Panc1 (cell line): ENCODE data around the gene CEP128. TPM values are rescaled to one million over a fixed set of nuclear protein-coding genes. Genes with fewer than 3 reads are reported as not detected.

Source experiments
- ATAC-seq: fragments of 200-7000 bp; cut with Tn5 transposase; 2 replicates; pipeline ENCODE4 v1.9.1; 2020; ENCODE audit warnings: mild to moderate bottlenecking, moderate library complexity
- BruUV-seq: library from RNA; stranded (reverse); fragments of 400-500 nt; replicated peaks from 2 replicates; lab custom pipeline; 2021; lab: Mats Ljungman, UMichigan
- CTCF ChIA-PET: fragments of 300-600 bp; sonication (Branson Sonifier 250); formaldehyde crosslinking; loops from one replicate; lab custom pipeline; 2022; ENCODE audit warnings: antibody characterized with exemption; lab: Charles Lee
- POLR2A ChIA-PET: fragments of 300-600 bp; sonication (Branson Sonifier 250); formaldehyde crosslinking; loops from one replicate; lab custom pipeline; 2022; ENCODE audit warnings: antibody characterized with exemption; lab: Charles Lee
- DNase-seq: peaks from one replicate; pipeline ENCODE4 v3.0.0-alpha.2; 2010; ENCODE audit warnings: low read depth, low spot score
- H3K27ac ChIP-seq: 2 replicates; pipeline ENCODE4 v1.5.1; 2011; ENCODE audit warnings: mild to moderate bottlenecking, low read length, inconsistent platforms
- H3K27me3 ChIP-seq: fragments of 200-500 bp; sonication (Bioruptor generic); 2 replicates; pipeline ENCODE4 v1.6.0; 2014; ENCODE audit warnings: low read length, inconsistent platforms; ENCODE audit not compliant: control insufficient read depth, insufficient read depth
- H3K36me3 ChIP-seq: fragments of 200-500 bp; sonication (Bioruptor generic); 2 replicates; pipeline ENCODE4 v1.5.1; 2014; ENCODE audit warnings: inconsistent platforms, mild to moderate bottlenecking, low read length, moderate library complexity; ENCODE audit not compliant: control insufficient read depth, insufficient read depth
- H3K4me1 ChIP-seq: 2 replicates; pipeline ENCODE4 v1.5.1; 2011; ENCODE audit warnings: inconsistent platforms, mild to moderate bottlenecking, low read length, moderate library complexity; ENCODE audit not compliant: control insufficient read depth, insufficient read depth
- H3K4me3 ChIP-seq, 2 experiments: 2 replicates each; pipeline ENCODE4 v1.5.1; 2011 to 2012; ENCODE audit warnings: low read depth in 2 of 2, low read length in 2 of 2, mild to moderate bottlenecking in 2 of 2, inconsistent platforms in 1 of 2, moderate library complexity in 1 of 2
- H3K9me3 ChIP-seq: fragments of 200-500 bp; sonication (Bioruptor generic); 2 replicates; pipeline ENCODE4 v1.5.1; 2014; ENCODE audit warnings: low read depth, mild to moderate bottlenecking, inconsistent platforms, low read length, moderate library complexity; ENCODE audit not compliant: control insufficient read depth, insufficient read depth
- CTCF ChIP-seq: fragments of 450-650 bp; IDR thresholded peaks from 2 replicates; pipeline ENCODE4 v1.5.1; 2017; ENCODE audit warnings: mild to moderate bottlenecking
- POLR2AphosphoS5 ChIP-seq: IDR thresholded peaks from 2 replicates; pipeline ENCODE4 v1.6.1; 2012; ENCODE audit warnings: mild to moderate bottlenecking, low read depth, low read length, moderate library complexity
- REST ChIP-seq, 2 experiments: IDR thresholded peaks; 2 replicates each; pipeline ENCODE4 v1.6.1; 2011 to 2012; ENCODE audit warnings: low read depth in 2 of 2, control low read depth in 1 of 2, low read length in 1 of 2, mild to moderate bottlenecking in 1 of 2, moderate library complexity in 1 of 2; ENCODE audit not compliant: insufficient read depth in 1 of 2
- SIN3A ChIP-seq: IDR thresholded peaks from 2 replicates; pipeline ENCODE4 v1.6.1; 2012; ENCODE audit warnings: low read depth, mild to moderate bottlenecking, low read length, moderate library complexity, borderline replicate concordance; ENCODE audit not compliant: insufficient read depth
- TCF7L2 ChIP-seq: IDR thresholded peaks from 2 replicates; pipeline ENCODE4 v1.6.1; 2011; ENCODE audit warnings: mild to moderate bottlenecking, low read depth, low read length, inconsistent platforms
- in situ Hi-C: cut with HindIII; loops from 2 replicates; pipeline ENCODE4 v1.10.0; 2016; ENCODE audit warnings: low sequenced_read_pairs, low pct_unique_long_range_greater_than_20kb
- intact Hi-C: fragments of 100-400 bp; cut with micrococcal nuclease; formaldehyde crosslinking; loops from one replicate; pipeline ENCODE4 v1.10.0; 2022; ENCODE audit not compliant: unreplicated experiment
- total RNA-seq: library from RNA; stranded (reverse); gene quantifications from one replicate; pipeline ENCODE4 v1.2.1, GENCODE V29; 2021; ENCODE audit not compliant: unreplicated experiment

Gene CEP128
- total RNA-seq, 1 experiment from 2014 or later: 9.3 TPM

- in situ Hi-C loops: no loop called here
- H3K4me3 ChIP-seq: no peak overlapping the region
- POLR2A ChIA-PET: no interaction called here
- no peaks in the 10 kb centered on the region for H3K9me3 ChIP-seq
- TF ChIP-seq REST (IDR thresholded peaks at IDR 0.05; ENCODE audit: insufficient read depth in 1 of 2, low read depth in 2 of 2, low read length in 1 of 2): no peak
- TF ChIP-seq CTCF: no peak
- no peak for TF ChIP-seq POLR2AphosphoS5
- no peak for TF ChIP-seq TCF7L2
- no peak for TF ChIP-seq SIN3A
- CTCF ChIA-PET: no interaction called here
- intact Hi-C loops: no loop called here
- H3K27me3 ChIP-seq: no peaks in the 10 kb centered on the region
- H3K4me1 ChIP-seq: no peaks in the 10 kb centered on the region
- H3K36me3 ChIP-seq: no peaks in the 10 kb centered on the region; the same call in 1 of the 2 replicates
- no peak for ATAC-seq
- DNase-seq: no peak
- no TSS peak for BruUV-seq
- no peak overlapping the region for H3K27ac ChIP-seq
Observed at GRCh38 chr14:80700601-80701000, 240.9 kb downstream of the CEP128 start.

- intact Hi-C loops: no loop called here
- BruUV-seq: no TSS peak
Observed at GRCh38 chr14:80699861-80700260, 241.7 kb downstream of the CEP128 start.

More at GRCh38 chr14:80699861-80700260, 241.7 kb downstream of the CEP128 start:
- CTCF ChIA-PET: no interaction called here
- no peak for DNase-seq
- H3K9me3 ChIP-seq: no peaks in the 10 kb centered on the region
- no peaks in the 10 kb centered on the region; the same call in 1 of the 2 replicates for H3K36me3 ChIP-seq
- H3K4me1 ChIP-seq: no peaks in the 10 kb centered on the region
- H3K4me3 ChIP-seq: no peak overlapping the region
- in situ Hi-C loops: no loop called here
- no peak for TF ChIP-seq REST (IDR thresholded peaks at IDR 0.05; ENCODE audit: insufficient read depth in 1 of 2, low read depth in 2 of 2, low read length in 1 of 2)
- TF ChIP-seq TCF7L2: no peak
- no peak for TF ChIP-seq POLR2AphosphoS5
- TF ChIP-seq SIN3A: no peak
- TF ChIP-seq CTCF: no peak
- no peaks in the 10 kb centered on the region for H3K27me3 ChIP-seq
- H3K27ac ChIP-seq: no peak overlapping the region
- no peak for ATAC-seq
- POLR2A ChIA-PET: no interaction called here
